ELR (cell line): Measurements from ENCODE around the gene NHERF2.

Experiments
- DNase-seq: peaks from one replicate; pipeline ENCODE4 v3.0.0-alpha.2; 2015; ENCODE audit warnings: low read depth

NHERF2 gene

DNA sequence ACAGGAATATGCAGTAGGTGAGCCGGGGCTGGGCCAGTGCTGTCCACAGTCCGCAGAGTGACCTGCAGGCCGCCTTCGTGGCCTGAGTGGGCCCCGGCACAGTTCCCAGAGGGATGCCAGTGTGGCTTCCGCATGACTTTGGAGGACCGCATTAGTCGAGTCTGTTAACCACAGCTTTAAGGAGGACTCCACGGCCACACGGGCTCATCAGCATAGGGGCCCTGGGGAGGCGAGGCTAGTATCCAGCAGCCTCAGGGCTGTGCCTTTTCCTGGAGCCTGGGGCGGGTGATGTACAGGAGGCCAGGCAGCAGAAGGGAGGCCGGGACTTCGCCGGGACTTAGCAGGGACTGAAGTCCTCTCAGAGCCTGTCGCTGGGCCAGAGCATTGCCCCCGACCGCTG lies 34.3 kb downstream of the NHERF2 start:
- DNase-seq: no peak

DNA sequence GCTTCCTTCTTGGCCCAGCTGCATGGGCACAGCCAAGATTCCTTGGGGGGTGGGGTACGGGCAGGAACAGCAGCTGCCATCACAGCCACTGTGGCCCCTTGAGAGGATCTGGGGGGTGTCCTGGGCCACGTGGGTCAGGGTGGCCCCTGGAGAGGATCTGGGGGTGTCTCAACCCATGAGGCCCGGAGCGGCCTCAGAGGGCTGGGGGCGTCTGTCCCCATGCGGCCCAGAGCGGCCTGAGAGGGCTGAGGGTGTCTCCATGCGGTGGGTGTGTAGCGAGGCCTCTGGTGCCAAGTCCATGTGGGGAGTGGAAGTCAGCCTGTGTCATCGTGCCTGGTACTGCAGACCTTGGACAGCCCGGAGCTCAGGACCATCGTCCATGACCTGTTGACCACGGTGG lies 34.8 kb downstream of the NHERF2 start:
- DNase-seq: no peak

DNA sequence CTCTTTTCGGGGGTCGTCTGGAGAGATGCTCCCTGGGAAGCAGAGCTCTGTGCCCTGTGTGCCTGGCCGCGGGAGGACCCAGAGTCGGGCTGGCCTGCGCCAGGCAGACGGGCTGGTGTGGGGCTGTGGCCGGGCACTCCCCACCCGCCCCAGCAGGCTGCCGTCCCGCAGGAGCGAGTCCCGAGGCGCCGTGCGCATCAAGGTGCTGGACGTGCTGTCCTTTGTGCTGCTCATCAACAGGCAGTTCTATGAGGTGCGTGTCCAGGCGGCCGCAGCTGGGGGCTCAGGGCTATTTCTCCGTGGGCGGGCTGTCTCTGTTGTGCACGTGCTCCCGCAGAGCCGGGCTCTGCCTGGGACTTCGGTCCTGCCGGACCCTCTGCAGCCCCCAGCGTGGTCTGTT lies 36.1 kb downstream of the NHERF2 start:
- no peak for DNase-seq

DNA sequence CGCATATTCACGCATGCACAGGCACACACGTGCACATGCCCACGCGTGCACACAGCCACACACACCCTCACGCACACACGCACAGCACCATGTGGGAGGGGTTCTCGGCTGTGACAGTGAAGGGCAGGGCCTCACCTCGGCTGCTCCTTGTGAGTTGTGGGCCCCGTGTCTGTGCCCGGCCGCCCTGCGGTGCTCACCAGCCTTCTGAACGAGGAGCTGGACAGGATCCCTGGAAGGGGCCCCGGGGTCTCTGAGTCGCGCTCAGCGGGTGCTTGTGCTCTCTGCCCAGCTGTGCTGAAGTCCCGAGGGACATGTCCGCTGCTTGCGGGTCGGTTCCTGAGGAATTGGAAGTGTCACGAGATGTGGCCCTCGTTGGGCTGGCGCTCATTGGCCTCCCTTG lies 37.2 kb downstream of the NHERF2 start:
- no peak for DNase-seq

DNA sequence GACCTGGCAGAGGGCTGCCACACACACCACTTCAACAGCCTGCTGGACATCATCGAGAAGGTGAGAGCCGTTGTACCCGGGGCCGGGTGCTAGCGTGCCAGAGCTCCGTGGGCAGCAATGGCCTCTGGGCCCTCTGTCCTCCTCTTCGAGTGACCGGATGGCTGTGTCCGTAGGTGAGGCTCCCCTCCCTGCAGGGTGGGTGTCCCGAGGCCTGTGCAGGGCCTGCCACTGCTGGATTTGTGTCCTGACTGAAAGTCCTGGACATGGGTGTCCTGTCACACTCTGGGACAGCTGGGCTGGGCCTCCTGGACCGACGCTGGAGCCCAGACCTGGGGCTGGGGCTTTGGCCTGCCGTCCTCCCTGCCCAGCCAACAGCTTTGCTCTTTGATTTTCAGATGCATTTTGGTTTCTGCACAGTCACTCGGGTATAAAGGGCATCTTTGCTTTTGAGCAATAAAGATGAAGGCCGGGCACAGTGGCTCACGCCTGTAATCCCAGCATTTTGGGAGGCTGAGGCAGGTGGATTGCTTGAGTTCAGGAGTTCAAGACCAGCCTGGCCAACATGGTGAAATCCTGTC lies 37.8 kb downstream of the NHERF2 start:
- DNase-seq: no peak

DNA sequence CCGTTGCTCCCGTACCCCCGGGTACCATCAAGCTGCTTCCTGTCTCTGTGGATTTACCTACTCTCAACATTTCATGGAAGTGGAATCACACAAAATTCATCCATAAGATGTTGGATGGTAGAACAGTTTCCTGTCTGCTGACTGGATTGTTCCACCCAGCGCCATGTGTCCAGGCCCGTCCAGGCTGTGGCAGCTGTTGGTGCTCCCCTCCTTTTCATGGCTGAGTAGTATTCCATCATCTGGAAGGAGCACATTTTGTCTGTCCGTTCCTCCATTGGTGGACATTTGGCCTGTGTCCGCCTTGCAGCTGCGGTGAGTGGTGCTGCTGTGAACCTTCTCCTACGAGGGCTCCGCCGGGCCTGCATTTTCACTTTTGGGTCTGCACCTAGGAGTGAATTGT lies 39.4 kb downstream of the NHERF2 start:
- no peak for DNase-seq

DNA sequence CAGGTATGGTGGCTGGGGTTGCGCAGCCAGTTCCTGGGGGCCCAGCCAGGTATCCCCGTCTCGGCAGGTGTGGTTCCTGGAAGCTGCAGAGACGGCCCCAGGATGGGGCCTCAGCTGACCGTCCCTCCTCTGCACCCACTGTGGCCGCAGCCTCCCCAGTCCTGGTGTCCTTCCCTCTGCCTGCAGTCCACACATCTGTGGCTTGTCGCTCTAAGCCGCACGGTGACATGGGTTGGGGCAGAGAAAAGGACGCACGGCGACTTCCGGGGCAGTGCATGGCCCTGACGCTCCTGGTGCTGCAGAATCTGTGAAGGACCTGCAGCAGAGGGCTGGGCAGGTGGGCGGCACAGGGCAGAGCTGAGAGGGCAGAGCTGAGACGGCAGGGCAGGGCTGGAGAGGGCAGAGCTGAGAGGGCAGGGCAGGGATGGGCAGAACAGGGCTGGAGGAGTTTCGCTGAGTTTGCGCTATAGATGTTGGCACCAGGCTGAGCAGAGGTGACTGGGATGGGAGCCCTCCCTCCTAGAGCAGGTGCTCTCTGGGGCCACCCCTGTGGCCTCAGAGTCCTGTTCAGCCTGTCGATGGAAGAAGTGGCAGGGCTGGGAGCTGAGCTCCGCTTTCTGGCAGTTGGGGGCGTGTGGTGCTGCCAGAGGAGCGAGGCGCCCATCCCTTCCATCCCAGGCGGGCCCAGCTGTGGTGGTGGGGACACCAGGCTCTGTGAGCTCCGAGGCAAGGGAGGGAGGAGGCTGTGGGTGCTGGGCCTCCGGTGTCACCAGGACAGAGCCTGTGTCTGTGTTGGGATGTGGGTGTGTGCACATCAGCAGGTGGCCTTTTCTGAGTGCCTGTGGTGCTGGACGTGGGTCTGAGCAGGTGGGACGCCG lies 44.1 kb downstream of the NHERF2 start:
- DNase-seq: no peak

DNA sequence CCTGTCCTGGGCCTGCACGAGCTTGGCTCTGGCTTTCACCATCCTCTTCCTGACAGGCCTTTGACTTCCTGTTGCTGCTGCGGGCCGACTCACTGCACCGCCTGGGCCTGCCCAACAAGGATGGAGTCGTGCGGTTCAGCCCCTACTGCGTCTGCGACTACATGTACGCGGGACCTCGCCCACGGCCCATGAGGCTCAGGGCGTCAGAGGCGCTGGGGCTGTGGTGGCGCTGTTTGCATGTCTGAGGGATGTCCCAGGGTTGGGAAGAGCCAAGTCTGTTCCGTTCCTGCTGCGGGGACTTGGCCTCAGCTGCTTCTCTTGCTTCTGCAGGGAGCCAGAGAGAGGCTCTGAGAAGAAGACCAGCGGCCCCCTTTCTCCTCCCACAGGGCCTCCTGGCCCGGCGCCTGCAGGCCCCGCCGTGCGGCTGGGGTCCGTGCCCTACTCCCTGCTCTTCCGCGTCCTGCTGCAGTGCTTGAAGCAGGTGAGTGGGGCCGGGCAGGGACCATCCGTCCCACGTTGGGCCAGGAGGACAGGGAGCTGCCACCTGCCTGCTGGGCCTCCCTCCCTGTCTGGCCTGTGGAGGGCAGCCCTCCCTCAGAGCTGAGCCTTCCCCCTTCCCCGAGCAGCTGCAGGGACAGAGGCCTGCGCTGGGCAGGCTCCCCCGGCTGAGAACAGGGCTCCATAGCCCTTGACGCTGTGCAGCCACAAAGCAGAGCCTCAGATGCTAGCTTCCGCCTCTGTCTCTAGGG lies 44.9 kb downstream of the NHERF2 start:
- no peak for DNase-seq

DNA sequence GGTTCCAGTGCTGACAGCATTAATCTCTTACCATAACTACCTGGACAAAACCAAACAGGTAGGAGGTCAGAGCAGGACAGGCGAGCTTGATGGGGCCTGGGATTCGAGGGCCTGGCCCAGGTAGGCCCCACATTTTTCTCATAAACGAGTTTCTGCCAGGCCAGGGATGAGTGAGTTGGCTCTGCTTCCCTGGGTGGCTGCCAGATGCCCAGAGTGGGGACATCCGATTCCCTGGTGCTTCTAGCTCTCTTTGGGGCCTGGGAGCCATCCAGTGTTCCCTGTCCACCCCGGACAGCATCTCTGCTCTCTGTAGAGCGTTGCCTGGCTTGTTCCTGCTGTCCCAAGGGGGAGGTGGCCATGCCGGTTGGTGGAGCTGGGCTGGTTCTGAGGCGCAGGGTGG lies 46.2 kb downstream of the NHERF2 start:
- no peak for DNase-seq

DNA sequence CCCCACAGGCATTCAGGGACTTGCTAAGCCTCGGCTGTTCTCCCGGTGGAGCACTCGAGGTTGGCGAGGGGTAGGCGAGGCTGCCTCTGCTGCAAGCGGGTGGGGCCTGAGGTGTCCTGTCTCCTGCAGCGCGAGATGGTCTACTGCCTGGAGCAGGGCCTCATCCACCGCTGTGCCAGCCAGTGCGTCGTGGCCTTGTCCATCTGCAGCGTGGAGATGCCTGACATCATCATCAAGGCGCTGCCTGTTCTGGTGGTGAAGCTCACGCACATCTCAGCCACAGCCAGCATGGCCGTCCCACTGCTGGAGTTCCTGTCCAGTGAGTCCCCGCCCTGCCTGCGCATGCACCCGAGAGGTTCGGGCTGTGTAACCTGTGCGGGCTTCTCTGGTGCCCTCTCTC lies 47.4 kb downstream of the NHERF2 start:
- no peak for DNase-seq

DNA sequence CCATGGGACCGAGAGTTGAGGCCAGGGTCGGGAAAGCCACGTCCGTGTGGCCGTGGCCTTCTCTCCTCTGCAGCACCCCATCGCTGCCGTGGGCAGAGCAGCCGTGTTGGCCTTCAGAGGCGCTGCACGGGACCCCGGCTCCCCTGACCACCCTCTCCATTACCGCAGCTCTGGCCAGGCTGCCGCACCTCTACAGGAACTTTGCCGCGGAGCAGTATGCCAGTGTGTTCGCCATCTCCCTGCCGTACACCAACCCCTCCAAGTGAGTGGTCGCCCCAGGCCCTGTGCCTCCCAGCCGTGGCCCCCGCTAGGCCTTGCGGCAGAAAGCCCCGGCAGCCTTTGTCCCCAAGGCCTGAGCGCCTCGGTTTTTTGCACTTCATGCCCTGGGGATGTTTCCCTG lies 48.9 kb downstream of the NHERF2 start:
- DNase-seq: no peak

DNA sequence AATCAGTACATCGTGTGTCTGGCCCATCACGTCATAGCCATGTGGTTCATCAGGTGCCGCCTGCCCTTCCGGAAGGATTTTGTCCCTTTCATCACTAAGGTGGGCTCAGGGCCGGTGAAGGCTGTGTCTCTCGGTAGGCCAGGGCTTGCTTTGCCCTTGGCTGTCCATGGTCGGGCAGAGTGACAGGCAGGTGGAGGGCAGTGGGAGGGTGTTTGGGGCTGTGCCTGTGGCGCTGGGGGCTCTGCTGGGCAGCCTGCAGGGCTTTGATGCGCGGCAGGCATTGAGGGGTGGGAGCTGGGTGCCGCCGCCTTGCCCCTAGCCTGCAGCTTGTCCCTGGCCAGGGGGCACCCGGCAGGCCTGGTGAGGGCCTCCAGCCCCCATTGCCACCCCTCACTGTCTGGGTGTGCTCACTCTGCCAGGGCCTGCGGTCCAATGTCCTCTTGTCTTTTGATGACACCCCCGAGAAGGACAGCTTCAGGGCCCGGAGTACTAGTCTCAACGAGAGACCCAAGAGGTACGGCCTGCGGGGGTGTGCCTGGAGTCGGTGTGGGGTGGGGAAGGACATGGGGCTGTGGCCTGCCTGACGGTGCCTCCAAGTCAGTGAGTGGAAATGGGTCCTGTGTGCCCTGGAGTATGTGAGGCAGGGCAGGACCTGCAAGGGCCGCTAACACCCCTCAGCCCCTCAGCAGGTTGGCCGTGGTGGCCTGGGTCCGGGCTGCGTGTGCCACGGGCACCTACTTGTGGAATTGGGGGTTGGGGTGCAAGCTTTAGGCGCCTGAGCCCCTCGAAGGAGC lies 49.6 kb downstream of the NHERF2 start:
- no peak for DNase-seq

DNA sequence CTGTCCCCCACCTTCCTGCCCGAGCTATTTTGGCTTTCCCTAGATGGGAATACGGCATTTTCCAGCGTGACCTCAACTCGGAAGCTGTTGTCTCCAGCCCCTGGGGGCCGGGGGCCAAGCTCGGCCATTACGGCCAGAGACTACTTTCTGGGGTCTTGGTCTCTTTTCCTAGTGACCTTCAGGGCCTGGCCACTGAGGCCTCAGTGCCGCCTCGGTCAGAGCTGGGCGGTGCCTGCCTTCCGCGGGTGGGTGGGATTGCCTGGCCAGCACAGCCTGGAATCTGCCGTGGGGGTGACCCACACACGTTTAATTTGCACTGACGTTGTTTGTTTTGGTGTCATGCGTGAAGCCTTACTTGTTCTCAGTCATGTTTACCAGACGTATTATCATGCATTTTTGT lies 50.3 kb downstream of the NHERF2 start:
- DNase-seq: no peak

DNA sequence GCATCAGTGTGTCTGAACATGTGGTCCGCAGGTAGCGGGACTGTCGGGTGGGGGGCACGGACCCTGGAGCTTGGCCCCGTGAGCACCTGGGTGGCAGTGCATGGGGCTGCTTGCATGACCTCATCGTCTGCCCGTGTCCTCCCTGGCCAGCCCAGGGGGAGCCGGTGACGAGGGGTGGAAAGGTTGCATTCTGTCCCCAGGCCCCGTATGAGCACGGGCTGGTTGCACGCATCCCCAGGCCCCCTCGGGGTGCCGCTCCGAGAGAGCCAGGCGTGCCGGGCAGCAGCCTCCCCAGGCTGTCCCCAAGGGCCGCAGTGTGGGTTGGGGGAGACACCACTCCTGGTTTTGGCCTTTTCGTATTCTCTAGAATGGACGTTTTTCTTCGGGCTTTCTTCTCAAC lies 51.0 kb downstream of the NHERF2 start:
- DNase-seq: no peak

DNA sequence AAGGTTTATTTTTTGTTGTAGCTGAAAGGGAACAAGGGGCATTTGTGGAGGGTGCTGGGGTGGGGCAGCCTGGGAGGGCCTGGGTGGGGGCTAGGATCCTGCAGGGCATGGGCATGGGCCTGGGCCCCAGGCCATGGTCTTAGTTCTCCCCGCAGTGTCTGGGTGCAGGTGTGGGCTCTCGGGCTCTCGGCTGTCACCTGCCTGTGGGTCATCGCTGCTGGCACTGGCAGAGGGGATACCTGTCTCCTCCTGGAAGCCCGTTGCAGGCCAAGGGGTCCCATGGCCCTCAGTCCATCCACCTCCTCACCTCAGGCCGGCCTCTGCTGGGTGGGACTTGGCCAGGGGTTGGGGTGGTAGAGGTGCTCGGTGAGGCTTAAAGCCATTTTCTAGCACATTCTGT lies 51.4 kb downstream of the NHERF2 start:
- no peak for DNase-seq

DNA sequence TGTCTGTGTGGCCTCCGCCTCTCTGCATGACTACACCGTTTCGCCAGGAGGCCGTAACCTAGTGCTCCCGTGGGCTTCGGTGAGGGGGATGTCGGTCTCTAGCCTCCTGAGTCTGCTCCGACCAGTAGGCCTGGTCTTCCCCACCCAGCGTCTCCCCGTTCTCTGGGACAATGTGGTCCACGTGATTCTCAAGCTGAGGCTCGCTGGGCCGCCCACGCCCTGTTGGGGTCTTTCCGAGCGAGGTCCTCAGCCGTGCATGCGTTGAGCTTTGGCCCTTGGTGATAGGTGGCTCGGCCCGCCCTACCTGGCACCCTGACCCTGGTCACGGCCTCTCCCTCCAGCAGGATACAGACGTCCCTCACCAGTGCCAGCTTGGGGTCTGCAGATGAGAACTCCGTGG lies 52.0 kb downstream of the NHERF2 start:
- no peak for DNase-seq

DNA sequence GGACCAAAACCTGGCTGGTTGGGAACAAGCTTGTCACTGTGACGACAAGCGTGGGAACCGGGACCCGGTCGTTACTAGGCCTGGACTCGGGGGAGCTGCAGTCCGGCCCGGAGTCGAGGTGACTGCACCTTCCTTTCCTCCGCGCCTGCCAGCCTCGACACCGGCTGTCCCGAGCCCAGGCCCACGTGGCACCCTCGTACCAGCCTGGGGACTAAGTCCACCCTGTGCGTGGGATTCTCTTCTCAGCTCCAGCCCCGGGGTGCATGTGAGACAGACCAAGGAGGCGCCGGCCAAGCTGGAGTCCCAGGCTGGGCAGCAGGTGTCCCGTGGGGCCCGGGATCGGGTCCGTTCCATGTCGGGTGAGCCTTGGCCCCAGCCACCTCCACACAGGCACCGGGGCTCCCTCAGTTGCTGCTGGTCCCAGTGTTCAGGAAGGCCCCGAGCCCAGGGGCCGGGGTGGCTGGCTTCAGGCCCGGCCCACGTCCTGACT lies 52.7 kb downstream of the NHERF2 start:
- DNase-seq: no peak

DNA sequence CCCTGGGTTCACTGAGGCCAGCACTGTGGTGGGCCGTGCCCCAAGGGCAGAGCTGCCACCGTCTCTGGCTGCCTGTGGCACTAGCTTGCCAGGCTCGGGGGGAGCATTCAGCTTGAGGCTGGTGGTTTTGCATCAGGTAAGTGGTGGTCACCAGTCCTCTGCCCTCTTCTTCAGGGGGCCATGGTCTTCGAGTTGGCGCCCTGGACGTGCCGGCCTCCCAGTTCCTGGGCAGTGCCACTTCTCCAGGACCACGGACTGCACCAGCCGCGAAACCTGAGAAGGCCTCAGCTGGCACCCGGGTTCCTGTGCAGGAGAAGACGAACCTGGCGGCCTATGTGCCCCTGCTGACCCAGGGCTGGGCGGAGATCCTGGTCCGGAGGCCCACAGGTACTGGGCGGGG lies 53.3 kb downstream of the NHERF2 start:
- DNase-seq: no peak

DNA sequence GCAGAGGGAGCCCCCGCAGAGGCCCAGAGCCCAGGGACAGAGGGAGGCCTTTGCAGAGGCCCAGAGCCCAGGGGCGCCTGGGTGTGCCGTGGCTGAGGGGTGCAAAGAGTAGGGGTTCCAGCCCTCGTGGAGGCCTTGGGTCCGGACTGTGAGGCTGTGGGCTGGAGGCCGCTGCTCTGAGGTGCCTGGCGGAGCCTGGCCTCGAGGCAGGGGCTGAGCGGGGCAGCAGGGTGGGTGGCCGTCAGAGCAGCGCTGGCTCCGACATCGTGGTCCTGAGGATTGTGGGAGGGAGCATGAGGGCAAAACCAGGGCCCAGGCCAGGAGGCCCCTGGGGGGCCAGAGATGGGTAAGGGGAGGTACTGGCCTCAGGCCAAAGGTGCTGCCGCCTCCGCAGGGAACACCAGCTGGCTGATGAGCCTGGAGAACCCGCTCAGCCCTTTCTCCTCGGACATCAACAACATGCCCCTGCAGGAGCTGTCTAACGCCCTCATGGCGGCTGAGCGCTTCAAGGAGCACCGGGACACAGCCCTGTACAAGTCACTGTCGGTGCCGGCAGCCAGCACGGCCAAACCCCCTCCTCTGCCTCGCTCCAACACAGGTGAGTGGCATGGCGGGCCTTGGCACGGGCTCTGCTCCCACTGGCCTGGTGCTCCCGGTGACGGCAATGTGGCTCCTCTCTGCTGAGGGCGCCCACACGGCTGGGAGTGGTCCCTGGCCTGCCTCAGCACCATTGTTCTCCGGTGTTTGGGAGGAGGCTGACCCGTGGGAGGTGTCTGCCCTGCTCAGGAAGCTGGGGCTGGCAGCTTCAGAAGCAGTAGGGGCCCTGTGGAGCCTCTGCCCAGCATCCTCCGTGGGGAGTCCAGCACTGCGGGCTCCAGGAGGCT lies 54.7 kb downstream of the NHERF2 start:
- no peak for DNase-seq

DNA sequence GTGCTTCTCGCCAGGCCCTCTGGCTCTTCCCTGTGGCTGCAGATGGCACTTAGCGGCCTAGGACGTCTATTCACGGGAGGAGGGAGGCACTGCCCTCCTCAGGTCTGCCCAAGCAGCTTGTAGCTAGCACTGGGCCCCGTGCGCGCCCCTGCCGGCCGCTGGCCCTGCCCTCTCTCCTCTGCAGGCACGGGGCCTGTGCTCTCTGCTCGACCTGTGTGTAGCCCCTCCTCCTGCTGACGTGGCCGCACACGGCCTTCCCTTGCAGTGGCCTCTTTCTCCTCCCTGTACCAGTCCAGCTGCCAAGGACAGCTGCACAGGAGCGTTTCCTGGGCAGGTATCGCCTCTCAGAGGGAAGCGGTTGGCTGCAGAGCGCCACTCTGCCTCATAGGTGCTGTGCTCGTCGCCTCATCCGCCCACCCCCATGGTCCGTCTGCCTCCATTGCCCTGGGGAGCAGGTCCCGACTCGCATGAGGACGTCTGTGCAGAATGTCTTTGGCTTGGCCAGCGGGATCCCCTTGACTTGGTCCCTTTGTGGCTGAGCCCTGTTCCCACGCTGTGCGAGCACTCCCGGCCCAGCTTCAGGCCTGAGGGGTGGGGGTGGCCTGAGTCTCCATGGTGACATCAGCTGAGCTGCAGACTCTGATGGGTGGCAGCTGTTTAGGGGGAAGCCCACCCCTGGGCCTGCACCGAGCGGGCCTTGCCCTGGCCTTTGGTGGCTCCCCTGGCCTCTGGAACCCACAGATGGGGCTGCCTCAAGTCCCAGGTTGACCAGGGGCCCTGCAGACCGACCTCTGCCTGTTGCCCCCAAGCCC lies 55.7 kb downstream of the NHERF2 start:
- no peak for DNase-seq
